GM12875 (cell line): ENCODE results near the gene RELT.

Experiments used
- H3K4me3 ChIP-seq: one replicate; pipeline ENCODE4 v1.5.1; 2011; ENCODE audit warnings: low read depth, low read length, control low read depth
- CTCF ChIP-seq: IDR thresholded peaks from 2 replicates; pipeline ENCODE4 v1.5.1; 2011; ENCODE audit warnings: low read depth, mild to moderate bottlenecking, control low read depth, inconsistent platforms, low read length, moderate library complexity, borderline replicate concordance; ENCODE audit not compliant: insufficient read depth

RELT gene, protein sequence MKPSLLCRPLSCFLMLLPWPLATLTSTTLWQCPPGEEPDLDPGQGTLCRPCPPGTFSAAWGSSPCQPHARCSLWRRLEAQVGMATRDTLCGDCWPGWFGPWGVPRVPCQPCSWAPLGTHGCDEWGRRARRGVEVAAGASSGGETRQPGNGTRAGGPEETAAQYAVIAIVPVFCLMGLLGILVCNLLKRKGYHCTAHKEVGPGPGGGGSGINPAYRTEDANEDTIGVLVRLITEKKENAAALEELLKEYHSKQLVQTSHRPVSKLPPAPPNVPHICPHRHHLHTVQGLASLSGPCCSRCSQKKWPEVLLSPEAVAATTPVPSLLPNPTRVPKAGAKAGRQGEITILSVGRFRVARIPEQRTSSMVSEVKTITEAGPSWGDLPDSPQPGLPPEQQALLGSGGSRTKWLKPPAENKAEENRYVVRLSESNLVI

DNA sequence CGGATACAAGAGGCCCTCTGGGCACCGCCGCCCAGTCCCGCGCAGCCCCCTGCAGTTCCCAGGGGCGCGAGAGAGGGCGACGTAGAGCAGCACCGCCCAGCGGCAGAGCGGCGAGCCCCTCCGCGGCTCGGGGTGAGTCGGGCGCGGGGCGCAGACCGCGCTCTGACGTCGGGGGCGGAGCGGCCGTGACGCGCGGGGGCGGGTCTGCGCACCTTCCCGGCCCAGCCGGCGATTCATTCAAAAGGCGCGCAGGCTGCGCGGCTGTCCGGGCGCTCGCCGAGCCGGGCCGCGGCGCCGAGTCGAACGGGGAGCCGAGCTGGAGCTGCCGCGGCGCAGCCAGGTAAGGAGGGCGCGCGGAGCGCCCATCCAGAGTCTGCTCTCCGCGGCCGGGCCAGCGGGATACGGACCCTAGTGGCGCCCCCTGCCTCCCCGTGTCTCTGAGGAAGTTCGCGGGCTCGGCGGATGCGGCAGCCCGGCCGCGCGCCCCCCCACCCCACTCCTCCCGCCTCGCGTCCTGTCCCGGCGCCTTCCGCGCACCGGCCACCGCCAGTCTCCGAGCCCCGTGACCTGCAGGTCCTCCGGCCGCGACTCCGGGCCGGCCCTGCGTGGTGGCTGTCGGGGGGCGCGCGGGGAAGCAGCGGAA lies at the start of gene RELT:
RELT (plus strand) TSS at position 240 of the 643 bp plus-strand sequence. CDS start 12,738 bp downstream, outside the sequence.
- H3K4me3 ChIP-seq = peak within 1 kb of the TSS; percentile 71
- TF ChIP-seq CTCF = peak; percentile 94

- TF ChIP-seq CTCF = no peak
- no peak overlapping the region for H3K4me3 ChIP-seq
These were observed 49.0 kb upstream of the RELT start for GRCh38 chr11:73326929-73327811.

- no peak overlapping the region for H3K4me3 ChIP-seq
- TF ChIP-seq CTCF = no peak
These were observed 48.3 kb upstream of the RELT start for GRCh38 chr11:73327812-73328364.

DNA sequence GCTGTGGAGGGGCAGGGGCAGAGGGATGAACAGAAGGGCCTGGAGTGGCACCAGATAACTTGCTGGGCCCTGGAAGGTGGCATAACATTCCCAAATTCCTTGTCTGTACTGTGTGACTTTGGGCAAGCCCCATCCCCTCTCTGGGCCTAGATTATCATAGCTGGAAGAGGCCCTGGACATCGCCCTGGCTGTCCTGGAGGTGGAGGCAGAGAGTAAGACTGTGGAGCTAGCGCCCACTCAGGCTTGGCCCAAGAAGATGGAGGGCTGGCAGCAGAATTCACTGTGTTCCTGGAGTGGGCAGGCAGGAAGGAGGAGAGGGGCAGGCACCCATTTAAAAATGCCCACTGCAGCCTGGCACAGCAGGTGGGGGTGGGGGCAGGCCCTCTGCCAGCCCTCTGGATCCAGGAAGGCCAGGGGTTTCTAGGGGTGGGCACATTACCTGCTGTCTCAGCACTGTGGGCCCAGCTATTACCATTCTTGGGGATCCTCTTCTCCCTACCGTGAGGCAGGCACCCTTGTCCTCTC lies 45.6 kb upstream of the RELT start:
- no peak overlapping the region for H3K4me3 ChIP-seq
- 0 out of 2 replicates have a peak, but pooled peaks have one; percentile 2 for TF ChIP-seq CTCF

GRCh38 chr11:73331138-73331916 lies 44.9 kb upstream of the RELT start:
- no peak overlapping the region for H3K4me3 ChIP-seq
- no peak for TF ChIP-seq CTCF

GRCh38 chr11:73333173-73333572 lies 43.0 kb upstream of the RELT start:
- no peak overlapping the region for H3K4me3 ChIP-seq
- no peak for TF ChIP-seq CTCF
